Stimulated activated CD8-positive, alpha-beta memory T cell treated with anti-CD3 and anti-CD28 coated beads, Interleukin-7, amount 100 ng/mL, for 48 hours (primary cell): ENCODE results near the gene OSBPL1A.

Experiments
- DNase-seq, 2 donors: peaks; one replicate each; pipeline ENCODE4 v3.0.0-alpha.2; 2020; ENCODE audit warnings: low read depth in 1 of 2; ENCODE audit errors: extremely low read depth in 1 of 2

Gene OSBPL1A

DNA sequence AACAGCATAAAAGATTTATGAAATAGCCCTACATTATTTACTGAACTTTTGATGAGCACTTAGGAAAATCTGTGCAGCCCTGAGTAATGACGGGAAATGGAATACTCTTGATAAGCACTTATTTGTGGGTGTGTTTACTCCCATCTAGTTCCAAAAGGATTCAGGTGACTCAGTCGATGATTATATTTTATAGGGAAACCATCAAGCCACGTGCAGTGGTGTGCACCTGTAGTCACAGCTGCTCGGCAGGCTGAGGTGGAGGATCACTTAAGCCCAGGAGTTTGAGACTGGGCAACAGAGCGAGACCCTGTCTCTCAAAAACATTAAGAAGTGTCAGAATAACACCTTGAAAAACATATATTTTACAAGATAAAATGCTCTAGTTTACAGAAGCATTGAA is 166.9 kb downstream of the OSBPL1A start:
- no peak for DNase-seq

DNA sequence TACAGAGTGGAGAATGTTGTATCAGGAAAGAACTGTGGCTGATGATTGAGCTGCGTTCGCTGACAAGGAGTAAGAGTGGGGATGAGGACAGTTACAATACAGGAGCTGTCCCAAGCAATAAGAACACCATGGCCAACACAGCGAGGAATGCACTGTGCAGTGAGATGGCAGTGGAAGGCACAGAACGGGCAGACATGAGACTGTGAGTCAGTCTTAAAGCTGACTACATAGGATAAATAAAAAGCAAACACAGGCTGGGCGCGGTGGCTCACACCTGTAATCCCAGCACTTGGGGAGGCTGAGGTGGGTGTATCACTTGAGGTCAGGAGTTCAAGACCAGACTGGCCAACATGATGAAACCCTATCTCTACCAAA is 169.0 kb downstream of the OSBPL1A start:
- DNase-seq, result no peak

DNA sequence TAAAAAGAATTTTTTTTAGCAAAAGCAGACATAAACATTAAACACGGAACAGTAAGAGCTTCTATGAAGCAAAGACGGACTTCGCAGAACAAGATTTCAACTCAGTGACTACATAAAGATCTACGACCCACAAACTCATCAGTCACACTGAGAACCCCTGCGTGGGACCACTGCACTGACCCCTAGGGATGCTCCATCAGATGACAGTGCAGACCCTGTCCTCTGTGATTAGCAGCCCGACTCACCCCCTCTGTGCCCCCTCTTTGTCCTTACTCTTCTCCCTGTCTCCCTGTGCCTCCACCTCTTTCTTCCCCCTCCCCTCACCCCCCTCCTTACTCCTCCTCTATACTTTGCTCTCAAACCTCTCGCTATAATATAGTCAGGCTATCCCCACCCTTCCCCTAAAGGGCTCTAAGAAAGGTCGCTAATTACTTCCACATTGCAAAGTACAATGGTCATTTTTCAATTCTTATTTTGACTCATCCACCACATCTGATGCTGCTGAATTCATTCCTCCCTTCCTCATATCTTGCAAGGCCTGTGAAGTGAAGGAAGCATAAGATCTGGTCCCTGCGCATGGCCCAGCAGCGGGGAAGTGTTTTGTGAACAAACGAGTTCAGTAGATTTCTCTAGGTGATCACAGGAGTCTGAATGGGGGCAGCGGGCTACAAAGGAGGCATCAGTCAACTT is 169.5 kb downstream of the OSBPL1A start:
- DNase-seq, result no peak

DNA sequence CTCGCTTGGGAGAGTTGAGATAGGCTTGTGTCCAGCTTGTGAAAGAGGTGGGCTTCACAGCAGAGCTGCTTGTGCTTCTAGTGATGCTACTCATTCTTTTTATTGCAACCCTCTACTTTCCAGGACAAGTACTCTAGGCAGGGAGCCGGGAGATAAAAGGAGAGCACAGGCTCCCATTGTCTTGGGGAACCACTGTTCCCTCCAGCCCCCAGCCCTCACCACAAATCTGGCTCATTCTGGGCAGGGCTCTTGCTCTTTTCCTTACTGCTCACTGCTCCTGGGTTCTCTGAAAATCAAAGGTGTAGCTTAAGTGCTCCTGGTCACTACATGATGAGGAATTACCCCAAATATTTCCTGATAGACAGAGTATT is 177.3 kb downstream of the OSBPL1A start:
- DNase-seq, result no peak

DNA sequence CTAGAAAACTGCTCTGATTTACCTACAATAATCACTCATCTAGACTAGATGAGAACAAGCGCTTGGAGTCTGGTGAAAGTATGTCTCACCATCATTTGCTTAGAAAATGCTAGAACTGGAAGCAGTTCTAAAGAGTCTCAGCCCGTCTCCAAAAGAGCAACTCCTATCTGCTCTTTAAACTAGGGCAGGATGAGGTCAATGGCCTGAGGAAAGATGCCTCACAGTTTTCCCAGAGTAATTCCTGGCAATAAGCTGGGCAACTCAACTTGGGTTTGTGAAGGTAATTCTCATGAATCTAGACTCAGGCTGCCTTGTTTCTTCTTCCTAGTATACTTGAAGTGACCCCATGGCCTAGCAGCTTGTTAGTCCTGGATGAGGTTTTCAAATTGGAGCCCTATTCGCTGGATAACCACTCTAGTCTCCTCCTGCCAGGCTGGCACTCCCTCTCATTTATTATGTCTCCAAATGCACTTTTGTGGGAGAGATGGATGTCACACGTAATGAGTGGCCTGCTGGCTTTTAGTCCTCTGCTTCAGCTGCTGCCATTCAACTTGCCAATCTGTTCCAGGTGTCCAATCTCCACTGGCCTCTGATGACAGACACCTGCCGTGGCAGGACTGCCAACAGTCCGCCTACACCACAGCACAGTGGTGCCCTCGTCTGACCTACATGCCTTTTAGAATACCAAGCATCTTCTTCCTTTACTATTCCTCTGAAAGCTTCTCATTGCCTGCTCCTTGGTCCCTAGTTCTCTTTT is 177.9 kb downstream of the OSBPL1A start:
- no peak for DNase-seq

DNA sequence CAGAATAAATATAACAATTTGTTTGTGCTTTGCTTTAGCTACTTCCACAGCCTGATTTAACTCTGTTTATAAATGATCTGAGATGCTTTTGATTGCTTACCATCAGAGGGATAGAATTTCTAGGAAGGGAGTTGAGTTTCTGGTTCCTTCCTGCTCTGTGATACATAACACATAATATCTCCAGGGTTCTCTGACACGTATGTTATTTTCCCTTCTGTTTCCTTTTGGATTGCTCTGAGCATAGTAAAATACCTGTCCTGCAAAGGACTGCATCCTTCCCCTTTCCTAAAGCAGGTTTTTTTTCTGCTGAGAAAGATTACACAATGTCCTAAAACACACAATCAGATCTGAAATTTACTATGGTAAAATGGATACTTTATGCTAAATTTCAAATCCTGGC is 182.7 kb downstream of the OSBPL1A start:
- DNase-seq, result no peak

GRCh38 chr18:24214144-24214543 is 183.5 kb downstream of the OSBPL1A start:
- no peak for DNase-seq

GRCh38 chr18:24212939-24213338 is 184.7 kb downstream of the OSBPL1A start:
- no peak for DNase-seq

DNA sequence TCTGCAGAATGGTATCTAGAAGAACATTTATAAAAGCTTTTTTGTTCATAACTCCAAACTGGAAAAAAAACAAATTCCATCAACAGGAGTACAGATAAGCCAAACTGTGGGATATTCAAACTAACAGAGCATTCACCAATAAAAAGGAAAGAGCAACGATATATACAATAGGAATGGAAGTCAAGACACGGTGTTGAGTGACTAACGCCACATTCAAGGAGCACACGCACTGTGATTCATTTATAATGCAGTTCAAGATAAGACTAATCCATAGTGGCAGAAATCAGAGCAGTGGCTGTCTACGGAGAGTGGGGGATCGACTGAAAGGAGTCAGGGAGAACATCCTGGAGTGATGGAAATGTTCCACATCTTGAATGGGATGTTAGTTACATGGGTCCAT is 188.1 kb downstream of the OSBPL1A start:
- no peak for DNase-seq

DNA sequence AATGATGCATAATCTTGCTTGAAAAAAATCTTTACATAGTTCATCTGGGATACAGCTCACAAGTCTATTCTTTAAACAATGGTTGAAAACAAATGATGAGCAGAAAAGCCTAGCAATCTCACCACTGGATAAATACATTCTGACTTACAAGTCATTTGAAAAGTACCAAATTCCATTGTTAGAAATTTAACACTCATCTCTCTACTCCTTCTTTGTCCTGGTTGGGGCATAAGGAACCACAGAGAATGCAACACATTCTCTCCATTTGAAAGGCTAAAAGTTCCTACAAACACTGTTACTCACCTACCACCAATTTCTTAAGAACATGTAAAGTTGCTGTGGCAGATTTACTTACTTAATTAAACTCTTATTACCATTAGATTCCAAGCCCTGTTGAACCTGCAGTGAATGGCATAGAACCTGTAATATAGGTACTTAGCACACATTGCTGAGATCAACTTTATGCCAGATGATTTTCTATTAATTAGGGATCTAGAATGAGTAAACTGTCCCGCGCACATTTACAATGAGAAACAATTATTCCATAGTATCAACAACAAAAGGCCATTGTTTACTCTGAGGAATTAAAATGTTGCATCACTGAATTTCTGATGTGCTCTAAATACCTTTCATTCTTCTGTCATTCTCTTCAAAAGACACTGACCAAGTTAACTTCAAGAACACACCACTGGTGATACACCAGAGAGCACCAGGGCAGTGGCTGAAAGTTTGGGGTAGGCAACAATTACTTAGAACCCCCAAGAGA is 189.2 kb downstream of the OSBPL1A start:
- DNase-seq, result no peak

DNA sequence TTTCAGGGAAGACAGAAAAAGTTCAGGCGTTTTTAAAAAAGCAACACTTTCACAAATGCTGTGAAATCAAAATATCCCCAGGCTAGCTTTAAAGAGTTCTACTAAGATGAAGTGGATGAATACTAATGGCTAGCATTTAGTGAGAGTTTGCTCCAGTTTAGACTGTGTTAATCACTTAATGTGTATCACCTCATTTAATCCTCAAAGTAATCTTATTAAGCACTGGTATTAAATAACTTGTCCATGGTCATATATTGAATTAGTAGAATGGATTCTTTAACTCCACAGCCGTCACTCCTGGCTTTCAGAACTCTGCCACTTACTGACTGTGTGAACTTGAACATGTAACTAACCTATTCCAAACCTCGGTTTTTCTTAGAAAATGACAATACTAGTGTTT is 192.7 kb downstream of the OSBPL1A start:
- no peak for DNase-seq

DNA sequence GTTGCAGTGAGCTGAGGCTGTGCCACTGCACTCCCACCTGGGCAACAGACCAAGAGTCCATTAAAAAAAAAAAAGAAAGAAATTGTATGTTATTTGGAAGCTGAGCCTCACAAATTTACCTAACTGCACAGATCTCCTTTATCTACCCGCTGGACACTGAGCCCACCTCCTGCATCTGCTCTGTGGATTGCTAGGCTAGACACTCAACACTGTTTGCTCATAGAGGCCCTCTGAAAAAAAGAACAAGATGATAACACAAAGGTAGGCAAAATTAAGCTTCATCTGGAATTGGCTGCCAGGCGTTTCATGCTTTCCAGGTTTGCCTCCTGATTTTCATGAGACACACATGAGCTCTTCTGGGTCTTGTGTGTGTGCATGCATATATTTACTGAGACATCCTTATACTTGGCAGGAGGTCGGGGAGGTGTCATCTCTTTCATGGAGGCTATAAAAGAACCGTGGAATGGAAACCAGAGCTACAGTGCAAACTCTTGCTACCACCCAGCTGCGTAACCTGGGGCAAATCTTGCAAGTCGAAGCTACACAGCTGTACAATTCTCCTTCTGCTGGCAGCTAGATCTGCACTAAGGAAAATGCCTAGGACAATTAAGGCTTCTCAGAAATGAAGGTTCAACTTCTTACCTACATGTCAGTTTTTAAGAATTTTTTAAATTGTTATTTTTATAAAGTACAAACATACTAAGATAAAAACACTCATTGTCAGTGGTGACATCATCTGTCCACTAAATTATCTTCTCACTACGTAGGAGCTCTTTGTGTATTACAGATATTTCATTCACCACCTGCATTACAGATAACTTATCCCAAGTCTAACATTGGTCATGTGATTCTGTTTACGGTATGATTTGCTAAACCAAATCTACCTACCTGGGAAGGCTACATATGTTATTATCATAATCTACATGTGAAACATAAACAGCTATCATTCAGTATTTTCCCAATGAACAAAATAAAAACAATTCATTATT is 195.6 kb downstream of the OSBPL1A start:
- no peak for DNase-seq

- DNase-seq, result no peak
Observed at GRCh38 chr18:24200494-24201290, 196.9 kb downstream of the OSBPL1A start.

GRCh38 chr18:24199372-24199962 is 198.2 kb downstream of the OSBPL1A start:
- no peak for DNase-seq

- no peak for DNase-seq
Observed at GRCh38 chr18:24198461-24198860, 199.2 kb downstream of the OSBPL1A start.

GRCh38 chr18:24197412-24197811 is 200.2 kb downstream of the OSBPL1A start:
- DNase-seq, result no peak

DNA sequence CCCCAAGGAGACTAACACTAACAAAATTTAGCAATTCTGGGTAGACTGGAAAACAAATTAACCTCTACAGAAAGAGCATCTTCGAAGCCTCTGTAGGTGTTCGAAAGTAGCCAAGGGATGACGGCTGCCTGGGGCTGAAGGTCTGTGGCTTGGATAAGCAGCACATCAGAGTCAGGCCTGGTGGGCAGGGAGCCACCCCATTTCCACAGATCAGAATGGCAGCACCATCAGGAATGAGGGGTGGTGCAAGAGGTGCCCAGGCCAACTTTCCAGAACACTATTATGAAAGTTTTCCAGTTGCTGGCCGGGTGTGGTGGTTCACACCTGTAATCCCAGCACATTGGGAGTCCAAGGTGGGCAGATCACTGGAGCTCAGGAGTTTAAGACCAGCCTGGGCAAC is 200.9 kb downstream of the OSBPL1A start:
- no peak for DNase-seq

GRCh38 chr18:24195296-24196053 is 202.1 kb downstream of the OSBPL1A start:
- no peak for DNase-seq

DNA sequence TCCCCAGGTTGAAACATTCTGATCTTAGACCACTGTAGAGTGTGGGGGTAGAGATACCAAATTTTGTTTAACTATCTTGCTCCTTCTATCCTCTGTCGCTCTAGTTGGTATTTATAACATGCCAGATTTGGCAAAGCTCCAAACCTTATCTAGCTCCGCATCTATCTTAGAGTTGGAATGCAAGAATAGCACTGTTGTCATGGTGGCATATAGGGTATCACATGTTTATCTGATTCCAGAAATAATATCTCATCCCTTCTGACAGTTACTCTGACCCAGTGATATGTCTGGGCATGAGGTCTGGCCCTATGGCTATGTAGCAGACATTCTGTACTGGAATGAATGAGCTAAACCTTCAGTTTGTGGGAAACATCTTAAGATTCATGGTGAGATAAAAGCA is 207.0 kb downstream of the OSBPL1A start:
- no peak for DNase-seq
